HPDE6-E6E7 (cell line): Measurements from ENCODE around the gene SYTL2.

Experiments used
- DNase-seq: peaks from one replicate; pipeline ENCODE4 v3.0.0; 2011; ENCODE audit warnings: missing footprints; ENCODE audit errors: extremely low spot score

The SYTL2 gene

GRCh38 chr11:85762226-85762625, 48.7 kb downstream of the SYTL2 start:
- no peak for DNase-seq

GRCh38 chr11:85759915-85760314, 51.0 kb downstream of the SYTL2 start:
- DNase-seq: no peak

DNA sequence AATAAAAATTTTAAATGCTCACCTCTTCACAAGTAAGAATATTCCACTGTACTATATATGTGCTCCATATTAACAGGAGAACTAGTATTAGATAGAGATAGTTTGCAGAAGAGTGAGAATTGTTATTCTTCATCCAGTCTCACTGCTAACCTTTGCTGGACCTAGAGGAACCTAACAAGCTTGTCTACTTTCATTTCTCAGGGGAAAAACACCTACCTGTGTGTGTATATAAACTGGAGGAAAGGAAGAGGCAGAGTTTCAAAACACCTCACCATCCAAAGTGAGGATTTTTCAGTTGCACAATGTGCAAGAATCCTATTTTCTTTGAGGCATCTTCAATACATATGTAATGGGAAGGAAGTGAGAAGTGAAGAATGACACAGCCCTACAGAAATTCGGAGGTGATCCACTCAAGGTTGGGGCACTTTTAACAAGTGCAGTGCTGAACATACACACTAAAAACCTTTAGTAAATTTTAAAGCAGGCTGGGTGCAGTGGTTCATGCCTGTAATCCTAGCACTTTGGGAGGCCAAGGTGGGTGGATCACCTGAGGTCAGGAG, 52.4 kb downstream of the SYTL2 start:
- no peak for DNase-seq

- DNase-seq: no peak
Measured at GRCh38 chr11:85758026-85758425, 52.9 kb downstream of the SYTL2 start.

DNA sequence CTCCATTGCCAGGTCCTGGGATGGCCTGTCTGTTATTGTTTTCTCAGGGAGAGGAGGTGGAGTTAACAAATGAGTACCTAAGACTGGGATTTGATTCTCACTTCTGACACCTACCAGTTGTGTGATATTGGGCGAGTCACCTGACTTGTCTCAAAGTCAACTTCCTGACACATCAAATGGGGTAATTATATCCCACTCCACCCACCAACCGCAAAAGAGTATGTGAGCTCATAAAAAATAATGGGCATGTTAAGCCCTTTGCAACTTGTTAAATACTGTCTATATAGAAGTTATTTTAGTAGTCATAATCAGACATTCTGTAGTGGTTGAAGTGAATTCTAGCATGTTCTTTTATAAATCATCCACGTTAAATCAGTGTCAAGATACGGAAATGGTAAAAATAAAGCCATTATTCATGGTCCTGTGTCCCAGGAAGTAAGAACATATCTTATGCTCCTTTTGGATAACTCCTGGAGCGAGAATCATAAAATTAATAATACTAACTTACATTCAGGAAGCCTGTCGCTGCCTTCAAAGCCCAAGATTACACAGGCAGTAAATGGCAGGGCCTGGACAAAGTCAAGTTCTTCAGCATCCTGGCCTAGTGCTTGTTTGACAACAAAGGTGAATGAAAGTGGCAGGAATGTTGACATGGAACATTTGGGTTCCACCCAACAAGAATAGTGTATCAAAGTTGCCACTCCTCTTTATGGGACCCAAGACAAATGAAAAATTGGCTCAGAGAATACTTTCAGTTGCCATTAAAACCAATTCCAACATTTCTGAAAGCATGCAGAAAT, 54.3 kb downstream of the SYTL2 start:
- no peak for DNase-seq

DNA sequence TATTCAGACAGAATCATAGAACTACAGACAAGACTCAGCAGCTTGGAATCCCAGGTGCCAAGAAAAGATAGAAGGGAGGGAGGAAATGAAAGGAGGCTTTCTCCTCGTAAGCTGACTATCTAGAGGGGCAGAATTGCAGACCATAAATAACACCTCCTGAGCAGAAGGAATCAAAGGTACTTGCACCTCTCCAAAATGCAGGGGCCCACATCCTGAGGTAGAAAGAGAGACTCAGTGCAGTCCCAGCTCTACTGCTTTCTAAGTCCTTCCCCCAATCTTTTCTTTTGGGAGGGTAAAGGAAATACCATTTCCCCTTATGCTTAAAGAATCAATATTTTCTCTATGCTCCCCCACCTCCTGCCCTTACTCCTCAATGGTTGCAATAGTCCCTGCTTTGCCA, 55.2 kb downstream of the SYTL2 start:
- no peak for DNase-seq

GRCh38 chr11:85755285-85755684, 55.7 kb downstream of the SYTL2 start:
- no peak for DNase-seq

DNA sequence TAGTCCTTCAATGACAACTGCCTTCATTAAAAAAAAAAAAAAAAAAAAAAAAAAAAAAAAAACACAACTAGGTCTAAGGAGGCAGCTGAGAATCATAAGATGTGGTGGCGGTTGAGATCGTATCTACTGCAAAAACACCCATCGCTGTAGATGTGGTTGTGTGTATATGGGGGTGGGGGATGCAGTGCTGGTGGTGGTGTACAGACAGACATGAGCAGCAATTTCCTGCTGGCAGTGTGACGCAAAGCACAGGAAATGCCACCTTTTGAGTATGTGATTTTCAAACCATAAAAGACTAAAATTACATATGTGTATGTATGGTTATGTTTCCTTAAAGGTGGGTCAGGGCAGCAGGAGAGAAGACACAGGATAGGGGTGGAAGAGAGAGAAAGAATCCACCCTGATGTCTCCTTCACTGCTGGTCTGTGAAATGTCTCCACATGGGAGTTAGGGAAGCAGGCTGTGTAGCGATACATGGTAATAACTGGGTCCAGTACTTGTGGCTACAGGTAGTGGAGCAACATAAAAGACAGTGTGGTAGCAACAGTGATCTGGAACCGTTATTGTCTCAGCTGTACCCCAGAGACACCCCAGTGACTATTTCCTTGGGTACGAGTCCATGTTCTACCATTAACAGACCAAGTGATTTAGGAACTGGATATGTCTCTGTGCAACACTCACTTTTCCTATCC, 57.9 kb downstream of the SYTL2 start:
- DNase-seq: no peak

DNA sequence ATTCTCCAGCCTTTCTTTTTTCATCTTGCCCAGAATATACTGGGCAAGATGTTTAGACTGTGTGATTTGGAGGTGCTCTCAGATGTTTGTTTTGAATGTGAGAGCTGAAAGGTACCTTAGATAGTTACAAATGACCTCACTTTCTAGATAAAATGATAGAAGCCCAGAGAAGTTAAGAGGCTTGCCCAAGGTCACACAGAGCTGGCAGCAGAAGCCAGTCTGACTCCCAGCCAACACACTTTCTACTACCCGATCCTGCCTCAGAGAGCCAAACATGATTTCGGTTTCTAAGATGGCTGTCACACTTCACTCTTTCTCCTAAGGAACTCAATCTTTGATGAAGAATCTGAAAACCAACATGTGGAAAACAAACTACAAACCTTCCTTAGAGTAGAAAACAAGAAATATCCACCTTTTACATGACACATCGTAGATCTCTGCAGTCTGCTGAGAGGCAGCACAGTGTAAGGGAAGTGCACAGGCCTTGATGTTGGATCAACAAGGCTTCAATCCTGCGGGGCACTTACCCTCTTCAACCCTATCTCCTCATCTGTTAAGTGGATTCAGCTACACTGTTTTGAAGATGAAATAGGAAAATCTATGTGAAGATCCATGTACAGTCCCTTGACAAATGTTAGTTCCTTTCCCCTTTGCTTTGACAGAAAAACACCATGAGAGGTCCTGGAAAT, 58.6 kb downstream of the SYTL2 start:
- no peak for DNase-seq

DNA sequence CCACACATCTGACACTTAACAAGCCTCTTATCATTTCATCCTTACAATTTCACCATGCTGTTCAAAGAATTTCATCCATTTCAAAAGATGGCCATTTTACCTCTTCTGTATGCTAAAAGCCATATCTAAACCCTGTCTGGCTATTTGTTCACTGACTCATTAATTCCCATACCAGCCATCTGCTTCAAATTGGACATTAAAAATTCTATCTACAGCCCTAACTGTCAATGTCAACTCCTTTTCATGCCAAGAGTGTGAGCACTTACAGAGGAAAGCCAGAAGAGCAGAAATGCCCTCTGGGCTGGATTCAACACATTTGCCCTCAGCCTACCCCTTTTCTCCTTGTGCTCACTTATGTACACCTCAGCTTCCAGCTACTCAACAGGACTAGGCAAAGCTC, 59.2 kb downstream of the SYTL2 start:
- DNase-seq: no peak

DNA sequence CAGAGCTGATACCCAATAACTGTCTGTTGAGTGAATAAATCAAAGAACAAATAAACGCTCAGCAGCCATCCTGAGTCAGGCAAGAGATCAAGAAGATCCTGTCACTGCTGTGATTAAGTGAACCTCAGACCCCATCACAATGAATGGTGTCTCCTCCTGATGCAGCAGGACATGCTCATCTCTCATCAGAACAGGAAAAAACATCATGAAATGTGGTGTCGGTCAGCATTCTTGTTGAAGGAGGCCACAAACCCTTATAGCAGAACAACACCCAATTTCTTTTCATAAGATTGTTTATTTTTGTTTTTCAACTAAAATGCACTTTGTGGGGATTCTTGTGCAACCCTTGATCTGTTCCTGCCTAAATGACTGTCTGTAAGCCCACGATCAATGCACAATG, 60.3 kb downstream of the SYTL2 start:
- DNase-seq: no peak

- no peak for DNase-seq
Measured at GRCh38 chr11:85749884-85750283, 61.1 kb downstream of the SYTL2 start.

GRCh38 chr11:85749287-85749834, 61.6 kb downstream of the SYTL2 start:
- DNase-seq: no peak

DNA sequence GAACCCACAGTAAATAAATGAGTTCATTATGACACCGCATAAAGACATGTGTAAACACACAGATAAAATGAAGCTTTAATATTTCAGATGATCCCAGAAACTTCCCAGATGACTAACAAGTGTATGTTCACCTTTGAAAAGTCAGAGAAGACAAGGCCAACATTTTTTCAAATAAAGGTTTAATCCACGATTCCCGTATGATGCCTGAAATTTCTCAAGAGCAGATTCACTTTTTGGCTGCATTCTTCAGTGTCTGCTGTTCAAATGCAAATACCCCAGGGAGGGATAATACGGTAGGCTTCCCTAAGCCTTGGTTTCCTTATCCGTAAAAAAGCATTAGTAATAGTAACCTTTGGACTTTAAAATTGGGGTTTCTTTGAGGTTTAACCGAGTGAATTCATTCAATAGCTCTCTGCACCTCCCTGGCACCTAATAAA, 62.5 kb downstream of the SYTL2 start:
- no peak for DNase-seq

DNA sequence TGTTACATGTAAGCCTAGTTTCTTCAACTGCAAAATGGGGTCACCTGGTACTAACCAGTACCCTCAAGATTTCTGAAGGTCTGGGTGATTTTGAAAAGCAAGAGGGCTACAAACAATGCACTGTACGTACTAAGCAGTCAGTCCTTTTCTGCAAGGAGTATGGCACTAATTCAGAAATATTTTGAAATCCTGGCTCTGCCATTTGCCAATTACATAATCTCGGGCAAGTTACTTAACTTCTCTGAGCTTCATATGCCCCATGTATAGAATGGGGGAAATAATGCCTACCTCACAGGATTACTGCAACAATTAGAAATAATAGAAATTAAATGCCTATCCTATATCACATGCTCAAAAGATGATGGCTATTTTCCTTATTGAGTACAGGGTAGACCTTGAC, 64.3 kb downstream of the SYTL2 start:
- DNase-seq: no peak

- DNase-seq: no peak
Measured at GRCh38 chr11:85745626-85746025, 65.3 kb downstream of the SYTL2 start.

DNA sequence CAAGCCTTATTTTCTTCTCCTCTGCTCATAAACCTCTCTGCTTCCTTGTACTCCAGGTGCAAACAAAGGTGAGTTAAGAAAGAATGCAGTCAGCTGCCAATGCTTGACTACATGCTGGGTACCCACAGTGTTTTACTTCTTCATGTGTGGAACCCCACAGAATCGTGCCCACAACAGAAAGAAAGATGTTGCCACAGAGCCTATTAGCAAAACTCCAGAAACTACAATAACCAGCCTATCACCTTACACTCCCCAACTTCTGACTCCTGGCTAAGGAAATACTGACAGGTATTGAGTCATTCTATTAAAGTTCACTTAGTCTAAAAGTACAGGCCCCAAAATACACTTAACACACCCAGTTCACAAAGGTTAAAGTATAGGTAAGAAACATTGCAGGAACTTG, 68.1 kb downstream of the SYTL2 start:
- DNase-seq: peak; percentile 71

DNA sequence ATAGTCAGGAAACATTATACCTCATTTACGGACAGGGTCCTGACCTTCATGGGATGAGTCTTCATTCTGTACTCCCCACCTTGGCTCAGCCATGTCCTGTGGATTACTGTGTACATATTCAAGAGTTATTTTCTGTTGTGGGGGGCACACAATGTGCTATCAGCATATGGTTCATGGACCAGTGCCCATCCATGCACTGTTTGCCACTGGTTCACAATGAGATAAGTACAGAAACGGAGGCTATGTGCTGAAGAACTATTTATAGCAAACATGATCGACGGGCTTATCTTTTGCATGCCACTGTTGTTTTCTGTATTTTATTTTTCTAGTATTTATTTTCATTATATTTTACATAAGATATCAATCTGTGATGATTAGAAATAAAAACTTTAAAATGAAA, 68.6 kb downstream of the SYTL2 start:
- DNase-seq: no peak

DNA sequence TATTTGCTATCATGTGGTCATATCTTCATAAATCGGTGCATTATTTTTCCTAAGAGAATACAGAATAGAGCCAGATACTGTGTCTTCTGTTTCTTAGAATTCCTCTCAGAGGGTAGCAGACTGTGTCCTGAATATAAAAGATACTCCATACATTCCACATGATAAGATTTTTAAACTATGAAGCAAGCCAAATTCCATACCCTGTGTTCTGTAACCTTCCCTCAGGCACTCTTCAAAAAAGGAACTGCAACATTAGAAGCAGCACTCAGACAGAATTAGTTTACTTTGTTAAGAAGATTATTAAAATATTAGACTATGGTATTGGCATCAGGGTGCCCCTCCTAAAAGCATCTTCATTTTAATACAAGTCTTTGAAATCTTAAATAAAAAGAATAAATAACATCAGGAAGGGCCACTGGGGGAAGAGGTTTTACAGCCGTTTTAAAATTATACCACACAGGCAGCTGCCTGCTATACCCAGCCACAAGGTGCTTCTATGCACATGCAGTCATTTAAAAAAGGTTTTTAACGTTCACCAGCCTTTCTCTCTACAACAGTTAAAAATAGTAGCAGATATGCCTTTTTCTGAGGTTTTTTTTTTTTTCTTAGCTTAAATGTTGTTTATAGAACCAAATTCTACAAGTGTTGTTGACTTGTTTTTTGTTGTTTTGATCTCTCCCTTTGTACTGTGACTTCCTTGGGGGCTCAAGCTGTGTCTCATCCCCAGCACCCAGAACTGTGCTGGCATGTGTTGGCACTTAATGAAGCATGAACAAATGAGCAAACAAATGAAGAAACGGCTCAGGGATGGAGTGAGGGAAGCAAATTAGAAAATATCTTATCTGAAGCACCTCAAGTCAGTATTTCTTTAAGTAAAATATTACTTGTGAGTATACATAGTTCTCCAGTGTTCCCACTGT, 70.2 kb downstream of the SYTL2 start:
- no peak for DNase-seq

- no peak for DNase-seq
Measured at GRCh38 chr11:85737738-85738137, 73.2 kb downstream of the SYTL2 start.

DNA sequence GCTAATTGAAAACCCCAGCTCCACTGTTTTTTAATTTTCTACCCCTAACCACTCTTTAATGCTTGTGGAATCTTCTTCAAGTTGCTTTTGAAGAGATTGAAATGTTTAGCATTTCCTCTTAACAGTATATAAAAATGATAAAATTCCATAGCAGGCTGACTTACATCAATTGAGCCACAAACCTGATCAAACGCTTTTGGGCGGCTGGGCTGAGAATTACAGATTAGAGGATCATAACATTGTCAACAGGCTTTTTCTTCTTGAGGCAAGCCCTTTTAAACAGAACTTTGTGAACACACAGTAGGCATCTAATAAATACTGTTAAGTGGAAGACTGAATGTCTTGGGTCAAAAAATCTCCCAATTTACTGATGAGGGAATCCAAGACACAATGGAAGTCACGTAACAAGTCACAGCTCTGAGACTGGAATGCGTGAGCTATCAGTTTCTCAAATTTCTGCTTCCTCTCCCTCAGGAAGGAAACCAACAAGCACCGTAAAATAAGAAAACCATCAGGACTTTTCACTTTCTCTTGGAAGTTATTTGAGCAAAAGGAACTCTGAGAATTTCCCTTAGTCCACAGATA, 75.0 kb downstream of the SYTL2 start:
- DNase-seq: no peak
